ENCODE data around the gene FN1.

Gene FN1

DNA sequence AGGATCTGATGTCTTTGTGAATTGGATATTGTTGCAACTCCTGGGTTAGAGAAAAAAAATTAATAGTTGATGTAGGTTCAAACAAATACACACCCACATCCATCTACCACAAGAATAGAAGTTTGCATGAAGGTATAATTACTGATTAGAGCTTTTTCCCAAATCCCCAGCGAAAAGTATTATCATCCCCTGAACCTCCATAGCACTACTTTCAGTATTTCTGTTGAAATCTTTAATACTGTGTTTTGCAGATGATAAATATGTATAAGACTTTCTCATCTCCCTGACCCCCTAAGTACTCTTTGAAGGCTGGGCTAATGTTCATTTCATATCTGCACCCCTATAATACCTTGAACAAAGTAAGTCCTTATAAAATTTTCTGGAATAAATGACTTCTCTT lies 6.4 kb downstream of the FN1 start:
- TF ChIP-seq ZNF501 (tag by site-specific recombination; IDR thresholded peaks at IDR 0.05) (no peak), ZNF473 (tag by site-specific recombination; IDR thresholded peaks at IDR 0.05) (no peak)
- Histone ChIP-seq H3K27ac (ENCODE audit: extremely low read depth, low read depth, low read length) (no peak overlapping the region), H3K36me3 (ENCODE audit: control insufficient read depth in 2 of 2, insufficient read depth in 1 of 2, low read length in 2 of 2) (peaks cover 24 to 65% of the 10 kb centered on the region in 2 experiments), H3K4me3 (ENCODE audit: low read depth, low read length) (no peak overlapping the region), H3K4me1 (ENCODE audit: control insufficient read depth, insufficient read depth, low read length) (no peaks in the 10 kb centered on the region), H3K9me3 (ENCODE audit: control insufficient read depth, insufficient read depth, low read depth, low read length) (no peaks in the 10 kb centered on the region)
- CTCF ChIA-PET: interaction anchor here (1.0 kb wide), 1 partner anchor 501 kb away, joined by 3 read pairs; no protein-coding TSS in a partner anchor
- POLR2A ChIA-PET: interaction anchor here (1.1 kb wide), 1 partner anchor 24 kb away, joined by 3 read pairs; no protein-coding TSS in a partner anchor

DNA sequence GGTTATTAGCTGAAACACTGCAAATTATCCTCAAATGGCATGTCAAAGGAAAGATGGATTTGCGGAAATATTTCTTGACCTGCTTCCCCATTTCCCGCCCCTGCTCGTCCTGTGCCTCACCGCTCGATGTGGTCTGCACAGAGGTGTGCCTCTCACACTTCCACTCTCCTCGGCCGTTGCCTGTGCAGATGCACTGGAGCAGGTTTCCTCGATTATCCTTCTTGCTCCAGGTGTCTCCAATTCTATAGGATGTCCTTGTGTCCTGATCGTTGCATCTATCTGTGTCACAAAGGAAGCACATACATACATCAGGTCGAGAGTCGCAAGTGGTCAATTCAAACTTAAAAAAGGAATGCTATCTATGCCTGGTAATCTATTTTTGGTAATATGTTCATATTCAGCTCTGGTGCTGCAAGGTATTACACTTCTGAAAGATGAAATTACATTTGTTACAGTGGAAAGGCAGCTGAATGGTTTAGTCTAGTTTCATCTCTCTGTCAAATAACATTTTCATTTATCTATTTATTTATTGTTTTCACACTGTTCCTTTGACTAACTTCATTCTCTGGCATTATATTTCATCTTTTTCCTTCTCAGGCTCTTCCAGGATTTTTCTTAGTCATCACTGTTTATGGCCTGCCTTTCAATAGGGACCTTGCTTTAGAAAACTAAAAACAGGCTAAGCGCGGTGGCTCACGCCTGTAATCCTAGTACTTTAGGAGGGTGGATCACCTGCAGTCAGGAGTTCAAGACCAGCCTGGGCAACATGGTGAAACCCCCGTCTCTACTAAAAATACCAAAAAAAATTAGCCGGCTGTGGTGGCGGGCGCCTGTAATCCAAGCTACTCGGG lies 7.6 kb downstream of the FN1 start:
- H3K4me1 ChIP-seq (ENCODE audit: control insufficient read depth, insufficient read depth, low read length): no peaks in the 10 kb centered on the region
- TF ChIP-seq ZBTB8A (tag by site-specific recombination; IDR thresholded peaks at IDR 0.05): no peak
- TF ChIP-seq, protein P1, sequence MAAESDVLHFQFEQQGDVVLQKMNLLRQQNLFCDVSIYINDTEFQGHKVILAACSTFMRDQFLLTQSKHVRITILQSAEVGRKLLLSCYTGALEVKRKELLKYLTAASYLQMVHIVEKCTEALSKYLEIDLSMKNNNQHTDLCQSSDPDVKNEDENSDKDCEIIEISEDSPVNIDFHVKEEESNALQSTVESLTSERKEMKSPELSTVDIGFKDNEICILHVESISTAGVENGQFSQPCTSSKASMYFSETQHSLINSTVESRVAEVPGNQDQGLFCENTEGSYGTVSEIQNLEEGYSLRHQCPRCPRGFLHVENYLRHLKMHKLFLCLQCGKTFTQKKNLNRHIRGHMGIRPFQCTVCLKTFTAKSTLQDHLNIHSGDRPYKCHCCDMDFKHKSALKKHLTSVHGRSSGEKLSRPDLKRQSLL (tag by site-specific recombination; IDR thresholded peaks at IDR 0.05): no peak
- no peak for TF ChIP-seq ZNF426 (tag by site-specific recombination; IDR thresholded peaks at IDR 0.05)
- TF ChIP-seq, protein P2, sequence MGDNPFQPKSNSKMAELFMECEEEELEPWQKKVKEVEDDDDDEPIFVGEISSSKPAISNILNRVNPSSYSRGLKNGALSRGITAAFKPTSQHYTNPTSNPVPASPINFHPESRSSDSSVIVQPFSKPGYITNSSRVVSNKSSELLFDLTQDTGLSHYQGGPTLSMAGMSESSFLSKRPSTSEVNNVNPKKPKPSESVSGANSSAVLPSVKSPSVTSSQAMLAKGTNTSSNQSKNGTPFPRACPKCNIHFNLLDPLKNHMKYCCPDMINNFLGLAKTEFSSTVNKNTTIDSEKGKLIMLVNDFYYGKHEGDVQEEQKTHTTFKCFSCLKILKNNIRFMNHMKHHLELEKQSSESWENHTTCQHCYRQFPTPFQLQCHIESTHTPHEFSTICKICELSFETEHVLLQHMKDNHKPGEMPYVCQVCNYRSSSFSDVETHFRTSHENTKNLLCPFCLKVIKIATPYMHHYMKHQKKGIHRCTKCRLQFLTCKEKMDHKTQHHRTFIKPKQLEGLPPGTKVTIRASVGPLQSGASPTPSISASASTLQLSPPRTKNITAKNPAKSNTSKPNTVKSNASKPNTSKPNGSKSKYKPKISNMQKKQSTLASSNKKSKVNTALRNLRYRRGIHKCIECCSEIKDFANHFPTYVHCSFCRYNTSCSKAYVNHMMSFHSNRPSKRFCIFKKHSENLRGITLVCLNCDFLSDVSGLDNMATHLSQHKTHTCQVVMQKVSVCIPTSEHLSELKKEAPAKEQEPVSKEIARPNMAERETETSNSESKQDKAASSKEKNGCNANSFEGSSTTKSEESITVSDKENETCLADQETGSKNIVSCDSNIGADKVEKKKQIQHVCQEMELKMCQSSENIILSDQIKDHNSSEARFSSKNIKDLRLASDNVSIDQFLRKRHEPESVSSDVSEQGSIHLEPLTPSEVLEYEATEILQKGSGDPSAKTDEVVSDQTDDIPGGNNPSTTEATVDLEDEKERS (tag by site-specific recombination; IDR thresholded peaks at IDR 0.05): no peak
- no peak for TF ChIP-seq OVOL3 (tag by site-specific recombination; IDR thresholded peaks at IDR 0.05)
- no peak for TF ChIP-seq TCF7L2 (IDR thresholded peaks at IDR 0.05; ENCODE audit: borderline replicate concordance, low read depth, low read length)
- TF ChIP-seq, protein P3, sequence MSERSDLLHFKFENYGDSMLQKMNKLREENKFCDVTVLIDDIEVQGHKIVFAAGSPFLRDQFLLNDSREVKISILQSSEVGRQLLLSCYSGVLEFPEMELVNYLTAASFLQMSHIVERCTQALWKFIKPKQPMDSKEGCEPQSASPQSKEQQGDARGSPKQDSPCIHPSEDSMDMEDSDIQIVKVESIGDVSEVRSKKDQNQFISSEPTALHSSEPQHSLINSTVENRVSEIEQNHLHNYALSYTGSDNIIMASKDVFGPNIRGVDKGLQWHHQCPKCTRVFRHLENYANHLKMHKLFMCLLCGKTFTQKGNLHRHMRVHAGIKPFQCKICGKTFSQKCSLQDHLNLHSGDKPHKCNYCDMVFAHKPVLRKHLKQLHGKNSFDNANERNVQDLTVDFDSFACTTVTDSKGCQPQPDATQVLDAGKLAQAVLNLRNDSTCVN (tag by site-specific recombination; optimal IDR thresholded peaks at IDR 0.05): no peak
- TF ChIP-seq, protein P4, sequence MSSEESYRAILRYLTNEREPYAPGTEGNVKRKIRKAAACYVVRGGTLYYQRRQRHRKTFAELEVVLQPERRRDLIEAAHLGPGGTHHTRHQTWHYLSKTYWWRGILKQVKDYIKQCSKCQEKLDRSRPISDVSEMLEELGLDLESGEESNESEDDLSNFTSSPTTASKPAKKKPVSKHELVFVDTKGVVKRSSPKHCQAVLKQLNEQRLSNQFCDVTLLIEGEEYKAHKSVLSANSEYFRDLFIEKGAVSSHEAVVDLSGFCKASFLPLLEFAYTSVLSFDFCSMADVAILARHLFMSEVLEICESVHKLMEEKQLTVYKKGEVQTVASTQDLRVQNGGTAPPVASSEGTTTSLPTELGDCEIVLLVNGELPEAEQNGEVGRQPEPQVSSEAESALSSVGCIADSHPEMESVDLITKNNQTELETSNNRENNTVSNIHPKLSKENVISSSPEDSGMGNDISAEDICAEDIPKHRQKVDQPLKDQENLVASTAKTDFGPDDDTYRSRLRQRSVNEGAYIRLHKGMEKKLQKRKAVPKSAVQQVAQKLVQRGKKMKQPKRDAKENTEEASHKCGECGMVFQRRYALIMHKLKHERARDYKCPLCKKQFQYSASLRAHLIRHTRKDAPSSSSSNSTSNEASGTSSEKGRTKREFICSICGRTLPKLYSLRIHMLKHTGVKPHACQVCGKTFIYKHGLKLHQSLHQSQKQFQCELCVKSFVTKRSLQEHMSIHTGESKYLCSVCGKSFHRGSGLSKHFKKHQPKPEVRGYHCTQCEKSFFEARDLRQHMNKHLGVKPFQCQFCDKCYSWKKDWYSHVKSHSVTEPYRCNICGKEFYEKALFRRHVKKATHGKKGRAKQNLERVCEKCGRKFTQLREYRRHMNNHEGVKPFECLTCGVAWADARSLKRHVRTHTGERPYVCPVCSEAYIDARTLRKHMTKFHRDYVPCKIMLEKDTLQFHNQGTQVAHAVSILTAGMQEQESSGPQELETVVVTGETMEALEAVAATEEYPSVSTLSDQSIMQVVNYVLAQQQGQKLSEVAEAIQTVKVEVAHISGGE (tag by site-specific recombination; conservative IDR thresholded peaks at IDR 0.05; ENCODE audit: low read depth): no peak
- TF ChIP-seq KLF7 (tag by site-specific recombination; IDR thresholded peaks at IDR 0.05; ENCODE audit: borderline replicate concordance): no peak
- TF ChIP-seq ZNF37A (tag by site-specific recombination; IDR thresholded peaks at IDR 0.05): no peak
- TF ChIP-seq, protein P5, sequence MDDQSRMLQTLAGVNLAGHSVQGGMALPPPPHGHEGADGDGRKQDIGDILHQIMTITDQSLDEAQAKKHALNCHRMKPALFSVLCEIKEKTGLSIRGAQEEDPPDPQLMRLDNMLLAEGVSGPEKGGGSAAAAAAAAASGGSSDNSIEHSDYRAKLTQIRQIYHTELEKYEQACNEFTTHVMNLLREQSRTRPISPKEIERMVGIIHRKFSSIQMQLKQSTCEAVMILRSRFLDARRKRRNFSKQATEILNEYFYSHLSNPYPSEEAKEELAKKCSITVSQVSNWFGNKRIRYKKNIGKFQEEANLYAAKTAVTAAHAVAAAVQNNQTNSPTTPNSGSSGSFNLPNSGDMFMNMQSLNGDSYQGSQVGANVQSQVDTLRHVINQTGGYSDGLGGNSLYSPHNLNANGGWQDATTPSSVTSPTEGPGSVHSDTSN (CRISPR knock-in tag; IDR thresholded peaks at IDR 0.05): no peak
- TF ChIP-seq, protein P6, sequence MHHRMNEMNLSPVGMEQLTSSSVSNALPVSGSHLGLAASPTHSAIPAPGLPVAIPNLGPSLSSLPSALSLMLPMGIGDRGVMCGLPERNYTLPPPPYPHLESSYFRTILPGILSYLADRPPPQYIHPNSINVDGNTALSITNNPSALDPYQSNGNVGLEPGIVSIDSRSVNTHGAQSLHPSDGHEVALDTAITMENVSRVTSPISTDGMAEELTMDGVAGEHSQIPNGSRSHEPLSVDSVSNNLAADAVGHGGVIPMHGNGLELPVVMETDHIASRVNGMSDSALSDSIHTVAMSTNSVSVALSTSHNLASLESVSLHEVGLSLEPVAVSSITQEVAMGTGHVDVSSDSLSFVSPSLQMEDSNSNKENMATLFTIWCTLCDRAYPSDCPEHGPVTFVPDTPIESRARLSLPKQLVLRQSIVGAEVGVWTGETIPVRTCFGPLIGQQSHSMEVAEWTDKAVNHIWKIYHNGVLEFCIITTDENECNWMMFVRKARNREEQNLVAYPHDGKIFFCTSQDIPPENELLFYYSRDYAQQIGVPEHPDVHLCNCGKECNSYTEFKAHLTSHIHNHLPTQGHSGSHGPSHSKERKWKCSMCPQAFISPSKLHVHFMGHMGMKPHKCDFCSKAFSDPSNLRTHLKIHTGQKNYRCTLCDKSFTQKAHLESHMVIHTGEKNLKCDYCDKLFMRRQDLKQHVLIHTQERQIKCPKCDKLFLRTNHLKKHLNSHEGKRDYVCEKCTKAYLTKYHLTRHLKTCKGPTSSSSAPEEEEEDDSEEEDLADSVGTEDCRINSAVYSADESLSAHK (tag by site-specific recombination; IDR thresholded peaks at IDR 0.05): no peak
- H3K9me3 ChIP-seq (ENCODE audit: control insufficient read depth, insufficient read depth, low read depth, low read length): no peaks in the 10 kb centered on the region
- CTCF ChIA-PET: no interaction called here
- POLR2A ChIA-PET: interaction anchor here (1.1 kb wide), 1 partner anchor 22 kb away, joined by 3 read pairs; no protein-coding TSS in a partner anchor
- H3K4me3 ChIP-seq (ENCODE audit: low read depth, low read length): no peak overlapping the region
- no peak overlapping the region for H3K27ac ChIP-seq (ENCODE audit: extremely low read depth, low read depth, low read length)
- H3K36me3 ChIP-seq (ENCODE audit: control insufficient read depth in 2 of 2, insufficient read depth in 1 of 2, low read length in 2 of 2): peaks cover 24 to 75% of the 10 kb centered on the region in 2 experiments
